ENCODE measurements around the gene DUSP16. TPM values are rescaled to one million over a fixed set of nuclear protein-coding genes. Genes with fewer than 3 reads are reported as not detected.

DUSP16 gene
- total RNA-seq, 1 donor from 2014 or later, result 16.4 TPM

DNA sequence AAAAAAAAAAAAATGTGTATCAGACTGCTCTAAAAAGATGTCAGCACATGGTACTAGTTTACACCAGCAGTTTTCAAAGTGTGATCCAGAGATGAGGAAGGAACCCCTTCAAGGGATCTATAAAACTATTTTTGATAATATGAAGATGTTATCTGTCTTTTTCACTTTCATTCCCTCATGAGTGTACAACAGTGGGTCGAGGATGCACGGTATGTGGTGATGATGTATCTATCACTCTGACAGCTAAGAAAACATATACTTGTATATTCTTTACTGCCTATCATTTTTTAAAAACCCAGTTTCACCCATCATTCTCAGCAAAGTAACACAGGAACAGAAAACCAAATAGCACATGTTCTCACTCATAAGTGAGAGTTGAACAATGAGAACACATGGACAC, 12.4 kb downstream of the DUSP16 start:
- Histone ChIP-seq H3K4me1 (peaks cover 39% of the 10 kb centered on the region), H3K27ac (replicated peaks) (no peak overlapping the region), H3K4me3 (no peak overlapping the region), H3K9me3 (replicated peaks) (no peaks in the 10 kb centered on the region), H3K27me3 (ENCODE audit: low read depth) (no peaks in the 10 kb centered on the region), H3K36me3 (no peaks in the 10 kb centered on the region)
- intact Hi-C loops (cut with micrococcal nuclease), result no loop called here
- TF ChIP-seq, protein P1, sequence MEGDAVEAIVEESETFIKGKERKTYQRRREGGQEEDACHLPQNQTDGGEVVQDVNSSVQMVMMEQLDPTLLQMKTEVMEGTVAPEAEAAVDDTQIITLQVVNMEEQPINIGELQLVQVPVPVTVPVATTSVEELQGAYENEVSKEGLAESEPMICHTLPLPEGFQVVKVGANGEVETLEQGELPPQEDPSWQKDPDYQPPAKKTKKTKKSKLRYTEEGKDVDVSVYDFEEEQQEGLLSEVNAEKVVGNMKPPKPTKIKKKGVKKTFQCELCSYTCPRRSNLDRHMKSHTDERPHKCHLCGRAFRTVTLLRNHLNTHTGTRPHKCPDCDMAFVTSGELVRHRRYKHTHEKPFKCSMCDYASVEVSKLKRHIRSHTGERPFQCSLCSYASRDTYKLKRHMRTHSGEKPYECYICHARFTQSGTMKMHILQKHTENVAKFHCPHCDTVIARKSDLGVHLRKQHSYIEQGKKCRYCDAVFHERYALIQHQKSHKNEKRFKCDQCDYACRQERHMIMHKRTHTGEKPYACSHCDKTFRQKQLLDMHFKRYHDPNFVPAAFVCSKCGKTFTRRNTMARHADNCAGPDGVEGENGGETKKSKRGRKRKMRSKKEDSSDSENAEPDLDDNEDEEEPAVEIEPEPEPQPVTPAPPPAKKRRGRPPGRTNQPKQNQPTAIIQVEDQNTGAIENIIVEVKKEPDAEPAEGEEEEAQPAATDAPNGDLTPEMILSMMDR (IDR thresholded peaks at IDR 0.05; ENCODE audit: borderline replicate concordance), result no peak
- no peak for DNase-seq

DNA sequence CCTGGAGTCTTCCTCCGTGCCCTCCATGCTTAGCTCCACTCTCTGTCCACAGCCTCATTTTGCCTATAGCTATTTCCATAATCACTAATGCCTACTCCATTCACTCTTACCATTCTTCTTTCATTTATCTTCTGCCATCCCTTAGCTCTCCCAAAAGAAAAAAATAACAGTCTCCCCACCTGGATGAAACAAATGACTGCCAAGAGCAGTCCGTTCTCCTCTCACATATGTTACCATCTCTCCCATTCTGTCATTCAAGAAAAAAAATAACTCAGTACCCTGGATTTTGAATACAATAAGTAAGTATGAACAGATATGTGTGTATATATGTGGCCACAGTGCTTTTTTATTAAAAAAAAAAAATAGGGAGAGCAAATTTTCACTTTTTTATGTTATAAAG, 13.2 kb downstream of the DUSP16 start:
- TF ChIP-seq, protein P1 (IDR thresholded peaks at IDR 0.05; ENCODE audit: borderline replicate concordance), result no peak
- Histone ChIP-seq H3K9me3 (replicated peaks) (no peaks in the 10 kb centered on the region), H3K4me1 (peaks cover 32% of the 10 kb centered on the region), H3K4me3 (no peak overlapping the region), H3K36me3 (no peaks in the 10 kb centered on the region), H3K27me3 (ENCODE audit: low read depth) (no peaks in the 10 kb centered on the region), H3K27ac (replicated peaks) (no peak overlapping the region)
- no peak for DNase-seq
- intact Hi-C loops (cut with micrococcal nuclease), result no loop called here

DNA sequence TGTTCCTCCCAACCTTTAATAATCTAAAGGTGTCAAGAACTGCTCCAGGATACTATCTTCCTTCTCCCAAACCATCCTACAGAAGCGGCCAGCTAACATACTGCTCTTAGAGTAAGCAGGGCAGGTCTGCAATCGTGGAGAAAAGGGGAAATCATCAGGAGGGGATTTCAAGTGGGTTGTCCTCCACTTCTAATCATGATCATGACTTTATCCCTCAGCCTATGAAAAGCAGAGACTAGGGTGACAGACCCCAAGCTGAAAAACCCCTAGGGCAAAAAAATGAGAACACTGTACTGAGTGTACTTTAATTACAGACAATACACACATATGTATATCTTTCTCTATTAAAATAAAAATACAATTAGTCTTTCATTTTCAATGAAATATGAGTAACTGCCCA, 13.9 kb downstream of the DUSP16 start:
- TF ChIP-seq, protein P1 (IDR thresholded peaks at IDR 0.05; ENCODE audit: borderline replicate concordance), result no peak
- Histone ChIP-seq H3K27ac (replicated peaks) (no peak overlapping the region), H3K4me1 (peaks cover 32% of the 10 kb centered on the region), H3K36me3 (no peaks in the 10 kb centered on the region), H3K27me3 (ENCODE audit: low read depth) (no peaks in the 10 kb centered on the region), H3K9me3 (replicated peaks) (no peaks in the 10 kb centered on the region), H3K4me3 (no peak overlapping the region)
- DNase-seq, result no peak
- intact Hi-C loops (cut with micrococcal nuclease), result no loop called here

DNA sequence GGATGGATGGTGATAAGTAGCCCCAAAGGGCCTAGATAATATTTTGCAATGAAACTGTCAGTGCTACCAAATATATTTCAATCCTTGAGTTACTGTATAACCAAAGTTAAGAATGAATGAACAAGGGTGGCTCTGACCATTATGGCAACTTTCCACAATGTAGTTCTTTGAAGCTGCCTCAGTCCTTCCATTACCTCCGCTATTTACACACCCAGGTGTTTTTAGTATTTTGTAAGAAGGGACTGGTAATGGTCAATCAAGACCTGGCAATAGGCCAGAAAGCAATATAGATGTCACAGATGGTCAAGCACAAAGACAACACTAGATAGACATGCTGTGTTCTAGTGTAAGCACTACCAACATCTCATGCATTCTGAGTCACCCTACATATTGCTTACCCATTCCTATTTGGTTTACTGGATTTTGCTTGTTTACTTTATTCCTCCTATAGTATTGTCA, 16.3 kb downstream of the DUSP16 start:
- no peak for DNase-seq
- H3K27me3 ChIP-seq (ENCODE audit: low read depth), result no peaks in the 10 kb centered on the region
- intact Hi-C loops (cut with micrococcal nuclease), result no loop called here
- no peak overlapping the region for H3K4me3 ChIP-seq
- no peaks in the 10 kb centered on the region for H3K36me3 ChIP-seq
- TF ChIP-seq, protein P1 (IDR thresholded peaks at IDR 0.05; ENCODE audit: borderline replicate concordance), result no peak
- H3K9me3 ChIP-seq (replicated peaks), result no peaks in the 10 kb centered on the region
- H3K4me1 ChIP-seq, result peaks cover 29% of the 10 kb centered on the region
- no peak overlapping the region for H3K27ac ChIP-seq (replicated peaks)

DNA sequence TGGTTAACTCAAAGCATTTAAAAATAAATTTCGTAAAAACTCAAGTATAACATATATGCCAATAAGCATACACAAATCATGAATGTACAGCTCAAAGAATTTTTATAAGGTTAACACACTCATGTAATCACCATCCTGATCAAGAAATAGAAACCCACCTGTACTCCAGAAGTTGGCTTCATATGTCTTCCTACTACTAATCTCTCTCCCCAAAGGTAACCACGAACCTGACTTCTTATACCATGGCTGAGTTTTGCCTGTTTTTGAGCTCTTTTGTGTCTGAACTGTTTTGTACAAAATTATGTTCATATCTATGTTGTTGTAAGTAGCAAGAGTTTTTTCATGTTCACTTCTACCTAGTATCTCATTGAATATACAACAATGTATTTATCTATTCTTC, 18.7 kb downstream of the DUSP16 start:
- H3K4me1 ChIP-seq, result peaks cover 45% of the 10 kb centered on the region
- H3K9me3 ChIP-seq (replicated peaks), result no peaks in the 10 kb centered on the region
- DNase-seq, result no peak
- no peak overlapping the region for H3K4me3 ChIP-seq
- H3K27ac ChIP-seq (replicated peaks), result no peak overlapping the region
- no peaks in the 10 kb centered on the region for H3K36me3 ChIP-seq
- TF ChIP-seq, protein P1 (IDR thresholded peaks at IDR 0.05; ENCODE audit: borderline replicate concordance), result no peak
- no peaks in the 10 kb centered on the region for H3K27me3 ChIP-seq (ENCODE audit: low read depth)
- intact Hi-C loops (cut with micrococcal nuclease), result no loop called here

DNA sequence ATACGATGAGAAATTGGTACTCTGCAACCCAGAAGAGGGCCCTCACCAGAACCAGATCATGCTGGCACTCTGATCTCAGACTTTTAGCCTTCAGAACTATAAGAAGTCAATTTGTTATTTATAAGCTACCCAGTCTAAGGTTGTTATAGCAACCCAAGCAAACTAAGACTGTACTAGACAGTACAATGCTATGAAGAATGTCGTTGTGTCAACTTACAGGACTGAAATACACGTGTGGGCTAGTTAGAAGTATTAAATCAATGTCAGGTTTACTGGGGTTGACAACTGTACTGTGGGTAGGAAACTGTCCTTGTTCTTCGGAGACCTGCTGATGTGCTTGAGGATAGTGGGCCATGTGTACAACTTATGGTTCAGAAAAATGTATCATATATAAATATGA, 19.7 kb downstream of the DUSP16 start:
- H3K27me3 ChIP-seq (ENCODE audit: low read depth), result no peaks in the 10 kb centered on the region
- H3K9me3 ChIP-seq (replicated peaks), result no peaks in the 10 kb centered on the region
- peaks cover 50% of the 10 kb centered on the region for H3K4me1 ChIP-seq
- TF ChIP-seq, protein P1 (IDR thresholded peaks at IDR 0.05; ENCODE audit: borderline replicate concordance), result no peak
- H3K36me3 ChIP-seq, result no peaks in the 10 kb centered on the region
- no peak overlapping the region for H3K27ac ChIP-seq (replicated peaks)
- no peak overlapping the region for H3K4me3 ChIP-seq
- intact Hi-C loops (cut with micrococcal nuclease), result no loop called here
- DNase-seq, result no peak

All from left ventricle myocardium inferior (tissue), 1 donor.